GM19452 (cell line): ENCODE results near the gene SFSWAP.

Experiments
- ATAC-seq: cut with Tn5 transposase; IDR thresholded peaks from one replicate; pipeline ENCODE4 v1.9.1; 2021; ENCODE audit not compliant: unreplicated experiment

SFSWAP gene

GRCh38 chr12:131830914-131831571 lies 120.2 kb downstream of the SFSWAP start:
- ATAC-seq = no peak

GRCh38 chr12:131831635-131832041 lies 120.7 kb downstream of the SFSWAP start:
- ATAC-seq = no peak

GRCh38 chr12:131832321-131833231 lies 121.7 kb downstream of the SFSWAP start:
- ATAC-seq = no peak

- no peak for ATAC-seq
Observed at GRCh38 chr12:131833288-131833895, 122.5 kb downstream of the SFSWAP start.

- no peak for ATAC-seq
Observed at GRCh38 chr12:131833896-131834641, 123.2 kb downstream of the SFSWAP start.

GRCh38 chr12:131834798-131835615 lies 124.1 kb downstream of the SFSWAP start:
- no peak for ATAC-seq

GRCh38 chr12:131835616-131836171 lies 124.8 kb downstream of the SFSWAP start:
- ATAC-seq = no peak

GRCh38 chr12:131836193-131836592 lies 125.3 kb downstream of the SFSWAP start:
- ATAC-seq = no peak

- ATAC-seq = no peak
Observed at GRCh38 chr12:131836714-131837397, 126.0 kb downstream of the SFSWAP start.

GRCh38 chr12:131840643-131841416 lies 129.9 kb downstream of the SFSWAP start:
- ATAC-seq = no peak

GRCh38 chr12:131841547-131841946 lies 130.7 kb downstream of the SFSWAP start:
- no peak for ATAC-seq

- no peak for ATAC-seq
Observed at GRCh38 chr12:131842169-131842568, 131.3 kb downstream of the SFSWAP start.

- ATAC-seq = no peak
Observed at GRCh38 chr12:131843527-131843926, 132.6 kb downstream of the SFSWAP start.

GRCh38 chr12:131844140-131844539 lies 133.2 kb downstream of the SFSWAP start:
- ATAC-seq = no peak

- ATAC-seq = no peak
Observed at GRCh38 chr12:131844656-131845055, 133.8 kb downstream of the SFSWAP start.

- no peak for ATAC-seq
Observed at GRCh38 chr12:131845121-131845520, 134.2 kb downstream of the SFSWAP start.

- ATAC-seq = no peak
Observed at GRCh38 chr12:131847456-131847855, 136.6 kb downstream of the SFSWAP start.

- ATAC-seq = no peak
Observed at GRCh38 chr12:131848753-131849152, 137.9 kb downstream of the SFSWAP start.
